ENCODE measurements around the gene SRD5A3. TPM values are rescaled to one million over a fixed set of nuclear protein-coding genes. Genes with fewer than 3 reads are reported as not detected.
A peak's percentile ranks its signal among the peaks of the same experiment; 100 is the strongest.

Gene SRD5A3
- total RNA-seq, 4 donors from 2014 or later, result 1.2 to 13.5 (median 4.9) TPM

DNA sequence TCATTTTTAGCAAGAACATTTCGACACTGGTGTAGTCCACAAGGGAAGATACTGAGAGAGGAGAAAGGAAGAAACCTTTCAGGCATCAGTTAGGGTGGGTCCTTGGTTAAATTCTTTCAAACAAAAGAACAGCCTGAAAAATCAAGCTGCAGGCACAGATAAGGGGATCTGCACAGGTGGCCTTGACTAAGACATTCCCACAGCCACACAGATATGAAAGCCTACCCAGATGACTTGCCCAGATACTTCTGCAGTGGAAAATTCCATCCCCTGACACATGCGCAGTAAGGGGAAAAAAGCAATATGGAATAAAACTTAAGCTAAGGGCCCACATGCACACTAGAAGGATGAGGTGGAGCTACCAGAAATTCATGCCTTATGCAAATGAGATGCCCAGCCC, 40.8 kb downstream of the SRD5A3 start:
- TF ChIP-seq, protein P1, sequence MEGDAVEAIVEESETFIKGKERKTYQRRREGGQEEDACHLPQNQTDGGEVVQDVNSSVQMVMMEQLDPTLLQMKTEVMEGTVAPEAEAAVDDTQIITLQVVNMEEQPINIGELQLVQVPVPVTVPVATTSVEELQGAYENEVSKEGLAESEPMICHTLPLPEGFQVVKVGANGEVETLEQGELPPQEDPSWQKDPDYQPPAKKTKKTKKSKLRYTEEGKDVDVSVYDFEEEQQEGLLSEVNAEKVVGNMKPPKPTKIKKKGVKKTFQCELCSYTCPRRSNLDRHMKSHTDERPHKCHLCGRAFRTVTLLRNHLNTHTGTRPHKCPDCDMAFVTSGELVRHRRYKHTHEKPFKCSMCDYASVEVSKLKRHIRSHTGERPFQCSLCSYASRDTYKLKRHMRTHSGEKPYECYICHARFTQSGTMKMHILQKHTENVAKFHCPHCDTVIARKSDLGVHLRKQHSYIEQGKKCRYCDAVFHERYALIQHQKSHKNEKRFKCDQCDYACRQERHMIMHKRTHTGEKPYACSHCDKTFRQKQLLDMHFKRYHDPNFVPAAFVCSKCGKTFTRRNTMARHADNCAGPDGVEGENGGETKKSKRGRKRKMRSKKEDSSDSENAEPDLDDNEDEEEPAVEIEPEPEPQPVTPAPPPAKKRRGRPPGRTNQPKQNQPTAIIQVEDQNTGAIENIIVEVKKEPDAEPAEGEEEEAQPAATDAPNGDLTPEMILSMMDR (IDR thresholded peaks at IDR 0.05), result no peak
- TF ChIP-seq EP300 (IDR thresholded peaks at IDR 0.05; ENCODE audit: low read depth) (no peak), POLR2AphosphoS5 (IDR thresholded peaks at IDR 0.05) (no peak), POLR2A (IDR thresholded peaks at IDR 0.05) (no peak)
- H3K9me3 ChIP-seq, result no peaks in the 10 kb centered on the region
- H3K27ac ChIP-seq, result no peak overlapping the region
- H3K4me1 ChIP-seq, result no peaks in the 10 kb centered on the region
- H3K4me3 ChIP-seq, result no peak overlapping the region
- no peaks in the 10 kb centered on the region for H3K36me3 ChIP-seq
- H3K27me3 ChIP-seq, result no peaks in the 10 kb centered on the region
- in situ Hi-C loops (cut with MboI; ENCODE audit: low pct_ligation_motif_present in 1 of 4, low pct_unique_long_range_greater_than_20kb in 1 of 4, low sequenced_read_pairs in 3 of 4) (no loop called here), intact Hi-C loops (cut with DNase I; ENCODE audit: low total_unique reads) (no loop called here)
- DNase-seq, result no peak
- WGBS, 2 donors (ENCODE audit: low coverage in 1 of 2), result 89 to 91% methylated on average over 1 to 2 of the region's 2 CpGs

DNA sequence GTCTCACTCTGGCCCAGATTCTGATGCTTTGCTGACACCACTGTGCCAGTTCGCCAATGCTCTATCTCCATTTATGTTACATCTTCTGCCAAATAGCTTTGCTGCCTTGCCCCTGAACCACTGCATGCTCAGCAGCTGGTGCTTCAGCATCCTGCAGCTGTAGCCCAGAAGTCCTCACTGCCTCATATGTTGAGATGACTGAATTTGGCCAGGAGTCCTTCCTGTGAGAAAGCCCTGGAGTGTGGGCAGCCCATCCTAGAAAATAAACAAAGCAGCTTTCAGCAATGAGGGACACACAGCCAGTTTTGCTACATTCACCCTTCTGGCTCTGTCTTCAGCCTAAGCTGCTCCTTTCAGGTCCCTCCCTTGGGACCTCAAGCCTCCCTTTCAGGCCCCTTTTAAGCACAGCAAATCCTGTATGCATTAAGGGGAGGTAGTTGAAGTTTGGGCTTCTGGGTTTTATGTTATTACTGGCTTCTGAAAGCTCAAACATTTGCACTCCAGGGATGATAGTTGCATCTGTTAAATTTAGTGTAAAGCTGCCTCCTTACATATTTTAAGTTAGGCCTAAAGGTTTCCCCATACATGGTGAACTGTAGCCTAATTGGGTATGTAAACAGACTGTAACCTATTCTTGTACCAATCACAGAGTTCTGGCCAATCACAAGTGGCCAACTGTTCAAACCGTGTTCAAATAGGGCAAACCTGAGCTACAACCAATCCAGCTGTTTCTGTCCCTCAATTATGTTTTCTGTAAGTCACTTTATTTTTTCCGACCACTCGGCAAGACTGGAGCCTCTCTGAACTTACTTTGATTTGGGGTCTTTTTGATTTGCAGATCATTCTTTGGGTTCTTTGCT, 47.6 kb downstream of the SRD5A3 start:
- no peaks in the 10 kb centered on the region for H3K9me3 ChIP-seq
- no peaks in the 10 kb centered on the region for H3K36me3 ChIP-seq
- peak overlapping the region in 1 of 4 donors; percentile 42 for H3K27ac ChIP-seq
- H3K4me3 ChIP-seq, result no peak overlapping the region
- 86 to 100% methylated on average over 3 to 4 of the region's 4 CpGs for WGBS, 2 donors (ENCODE audit: low coverage in 1 of 2)
- no peaks in the 10 kb centered on the region for H3K27me3 ChIP-seq
- intact Hi-C loops (cut with DNase I; ENCODE audit: low total_unique reads), result loop anchor here (2.0 kb wide), 1 partner anchor 47 kb away; the partner anchor contains the start of gene SRD5A3
- no peak for DNase-seq
- peaks cover 3 to 28% (median 21%) of the 10 kb centered on the region in 4 donors for H3K4me1 ChIP-seq
- in situ Hi-C loops (cut with MboI; ENCODE audit: low pct_ligation_motif_present in 1 of 4, low pct_unique_long_range_greater_than_20kb in 1 of 4, low sequenced_read_pairs in 3 of 4), result no loop called here
- TF ChIP-seq POLR2A (IDR thresholded peaks at IDR 0.05), result no peak
- TF ChIP-seq EP300 (IDR thresholded peaks at IDR 0.05; ENCODE audit: low read depth), result no peak
- TF ChIP-seq, protein P1 (IDR thresholded peaks at IDR 0.05), result no peak
- TF ChIP-seq POLR2AphosphoS5 (IDR thresholded peaks at IDR 0.05), result no peak

DNA sequence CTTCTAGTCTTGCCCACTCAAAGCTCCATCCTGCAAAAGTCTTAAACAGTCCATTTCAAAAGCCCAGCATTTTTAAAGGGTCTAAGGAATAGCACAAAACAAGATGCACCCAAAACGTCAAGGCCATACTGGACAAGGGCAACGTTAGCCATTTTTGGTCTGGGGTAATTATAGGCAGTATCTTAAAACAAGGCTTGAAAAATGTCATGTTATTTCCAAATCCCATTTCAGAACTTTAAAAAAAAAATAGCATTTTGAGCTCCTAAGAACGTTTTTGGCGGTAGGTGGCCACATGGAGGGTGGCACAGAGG, 49.1 kb downstream of the SRD5A3 start:
- Histone ChIP-seq H3K4me3 (peak overlapping the region; percentile 86 to 99 (median 92)), H3K36me3 (no peaks in the 10 kb centered on the region), H3K4me1 (peaks cover 6 to 40% (median 32%) of the 10 kb centered on the region in 4 donors), H3K9me3 (no peaks in the 10 kb centered on the region), H3K27ac (peak overlapping the region; percentile 97 to 100 (median 98)), H3K27me3 (no peaks in the 10 kb centered on the region)
- in situ Hi-C loops (cut with MboI; ENCODE audit: low pct_ligation_motif_present in 1 of 4, low pct_unique_long_range_greater_than_20kb in 1 of 4, low sequenced_read_pairs in 3 of 4) (no loop called here), intact Hi-C loops (cut with DNase I; ENCODE audit: low total_unique reads) (loop anchor here (2.0 kb wide), 1 partner anchor 48 kb away; the partner anchor contains the start of gene SRD5A3)
- TF ChIP-seq, protein P1 (IDR thresholded peaks at IDR 0.05), result peak in 2 of 5 experiments; percentile 19 to 51
- TF ChIP-seq POLR2AphosphoS5 (IDR thresholded peaks at IDR 0.05), result no peak
- 0 to 1% methylated on average over 4 of the region's 4 CpGs for WGBS, 2 donors (ENCODE audit: low coverage in 1 of 2)
- DNase-seq, result no peak

DNA sequence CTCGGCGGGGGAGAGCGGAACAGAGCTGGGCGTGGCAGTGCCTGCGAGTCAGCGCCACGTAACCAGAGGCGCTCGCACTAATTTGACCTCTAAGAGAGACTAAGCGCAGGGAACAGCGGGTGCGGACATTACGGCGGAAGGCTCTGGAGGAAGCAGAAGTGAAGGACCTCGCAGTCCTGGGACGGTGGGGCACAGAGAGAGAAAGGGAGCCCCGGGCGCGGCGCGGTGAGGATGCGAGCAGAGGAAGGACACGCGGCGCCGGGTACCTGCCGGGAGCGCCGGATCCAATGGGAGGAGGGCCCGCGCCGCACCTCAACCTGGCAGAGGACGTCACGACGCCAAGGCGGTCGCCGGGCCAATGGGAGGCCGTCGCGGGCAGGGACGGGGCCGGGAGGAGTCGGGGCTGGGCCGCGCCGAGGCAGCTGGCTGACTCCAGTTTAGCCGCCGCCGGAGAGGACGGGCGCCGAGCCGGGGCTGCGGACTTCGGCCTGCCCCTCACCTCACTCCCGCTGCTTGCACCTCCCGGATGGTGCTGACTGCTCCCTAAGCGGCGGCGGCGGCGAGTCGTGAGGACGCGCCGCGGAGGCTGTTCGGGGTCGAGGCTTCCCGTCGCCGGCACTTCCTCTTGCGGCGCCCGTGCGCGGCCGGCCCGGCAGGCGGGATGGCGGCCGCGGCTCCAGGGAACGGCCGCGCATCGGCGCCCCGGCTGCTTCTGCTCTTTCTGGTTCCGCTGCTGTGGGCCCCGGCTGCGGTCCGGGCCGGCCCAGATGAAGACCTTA, 49.7 kb downstream of the SRD5A3 start, which contains the start of gene TMEM165:
TMEM165 (plus strand) TSS at position 429 of the 779 bp plus-strand sequence; CDS start at position 662, 233 bp downstream.
- in situ Hi-C loops (cut with MboI; ENCODE audit: low pct_ligation_motif_present in 1 of 4, low pct_unique_long_range_greater_than_20kb in 1 of 4, low sequenced_read_pairs in 3 of 4), result no loop called here
- intact Hi-C loops (cut with DNase I; ENCODE audit: low total_unique reads), result loop anchor here (2.0 kb wide), 1 partner anchor 49 kb away; the partner anchor contains the start of gene SRD5A3

More for the DNA sequence above, 49.7 kb downstream of the SRD5A3 start, which contains the start of gene TMEM165:
- DNase-seq, result peak; percentile 97
- H3K9me3 ChIP-seq, result no peaks in the 10 kb centered on the region
- H3K36me3 ChIP-seq, result no peaks in the 10 kb centered on the region
- H3K4me3 ChIP-seq, result peak within 1 kb of the TSS; percentile 86 to 99 (median 92)
- peaks cover 6 to 44% (median 32%) of the 10 kb centered on the region in 4 donors for H3K4me1 ChIP-seq
- H3K27ac ChIP-seq, result peak within 1 kb of the TSS; percentile 97 to 100 (median 98)
- H3K27me3 ChIP-seq, result no peaks in the 10 kb centered on the region
- TF ChIP-seq POLR2AphosphoS5 (IDR thresholded peaks at IDR 0.05) (peak; percentile 98 to 99 (median 99)), EP300 (IDR thresholded peaks at IDR 0.05; ENCODE audit: low read depth) (peak; percentile 48), POLR2A (IDR thresholded peaks at IDR 0.05) (peak; percentile 98)
- TF ChIP-seq, protein P1 (IDR thresholded peaks at IDR 0.05), result no peak
- WGBS, 2 donors (ENCODE audit: low coverage in 1 of 2), result 0% methylated on average over 5 to 51 of the region's 95 CpGs
